Colonic mucosa (tissue), 4 donors: Measurements from ENCODE around the gene WDR55. TPM values are rescaled to one million over a fixed set of nuclear protein-coding genes. Genes with fewer than 3 reads are reported as not detected.

ENCODE experiments used
- DNase-seq: peaks from one replicate; pipeline ENCODE4 v3.0.0-alpha.2; 2020
- H3K27ac ChIP-seq: fragments of 200-600 bp; one replicate; pipeline ENCODE4 v1.8.0; 2021
- H3K27me3 ChIP-seq: fragments of 200-600 bp; one replicate; pipeline ENCODE4 v1.8.0; 2021
- H3K36me3 ChIP-seq: fragments of 200-600 bp; one replicate; pipeline ENCODE4 v1.8.0; 2021
- H3K4me1 ChIP-seq: fragments of 200-600 bp; one replicate; pipeline ENCODE4 v1.8.0; 2021; ENCODE audit warnings: mild to moderate bottlenecking
- H3K4me3 ChIP-seq: fragments of 200-600 bp; one replicate; pipeline ENCODE4 v1.8.0; 2021
- H3K9ac ChIP-seq, 2 donors: one replicate each; pipeline ENCODE4 v1.7.0; 2013; ENCODE audit warnings: control low read depth in 2 of 2, low read depth in 2 of 2, low read length in 2 of 2
- H3K9me3 ChIP-seq: fragments of 200-600 bp; one replicate; pipeline ENCODE4 v1.8.0; 2021
- CTCF ChIP-seq: fragments of 200-600 bp; IDR thresholded peaks from one replicate; pipeline ENCODE4 v1.8.0; 2022; ENCODE audit warnings: antibody characterized with exemption, mild to moderate bottlenecking
- intact Hi-C: fragments of 100-400 bp; cut with DNase I; formaldehyde crosslinking; loops from one replicate; pipeline ENCODE4 v1.14.1; 2022
- total RNA-seq, 2 donors: library from RNA; stranded (reverse); fragmentation: NEBNext Ultra II Directional in 1 of 2; extraction: Animal tissue kit (Norgen Biotek cat#: 25700) in 1 of 2; gene quantifications; one replicate each; pipeline ENCODE4 v1.2.1, GENCODE V29; 2021
- donor health status: healthy.
- donor health status: DM: no; HTN: no; CAD: no.
- donor health status: DM: no; HTN: no; CAD: no.

WDR55 gene
- total RNA-seq, 2 donors from 2014 or later = 28.7 to 47.8 TPM

- DNase-seq = no peak
- H3K27me3 ChIP-seq = no peaks in the 10 kb centered on the region
- intact Hi-C loops = loop anchor here (5.0 kb wide), 1 partner anchor 63 kb away; no protein-coding TSS in a partner anchor
- no peaks in the 10 kb centered on the region for H3K36me3 ChIP-seq
- no peak overlapping the region for H3K4me3 ChIP-seq
- no peak for TF ChIP-seq CTCF
- no peaks in the 10 kb centered on the region for H3K9me3 ChIP-seq
- H3K9ac ChIP-seq = peak overlapping the region; percentile 30 to 91
- peak overlapping the region; percentile 69 for H3K27ac ChIP-seq
- H3K4me1 ChIP-seq = peaks cover 4% of the 10 kb centered on the region
These were observed 34.2 kb upstream of the WDR55 start for GRCh38 chr5:140630292-140631035.

- Histone ChIP-seq H3K27ac (peak overlapping the region; percentile 69), H3K9me3 (no peaks in the 10 kb centered on the region)
These were observed 33.7 kb upstream of the WDR55 start for GRCh38 chr5:140631036-140631417.

GRCh38 chr5:140631831-140632365, 32.8 kb upstream of the WDR55 start:
- intact Hi-C loops = loop anchor here (5.0 kb wide), 1 partner anchor 65 kb away; no protein-coding TSS in a partner anchor

More at GRCh38 chr5:140631036-140631417, 33.7 kb upstream of the WDR55 start:
- TF ChIP-seq CTCF = no peak
- no peak for DNase-seq
- H3K27me3 ChIP-seq = no peaks in the 10 kb centered on the region
- H3K4me3 ChIP-seq = no peak overlapping the region
- H3K4me1 ChIP-seq = peaks cover 4% of the 10 kb centered on the region
- no peaks in the 10 kb centered on the region for H3K36me3 ChIP-seq
- H3K9ac ChIP-seq = peak overlapping the region; percentile 30 to 91
- intact Hi-C loops = loop anchor here (5.0 kb wide), 1 partner anchor 64 kb away; no protein-coding TSS in a partner anchor

GRCh38 chr5:140632366-140633020, 32.2 kb upstream of the WDR55 start:
- Histone ChIP-seq H3K4me3 (peak overlapping the region; percentile 47), H3K27ac (peak overlapping the region; percentile 69), H3K9me3 (no peaks in the 10 kb centered on the region), H3K36me3 (no peaks in the 10 kb centered on the region), H3K4me1 (peaks cover 4% of the 10 kb centered on the region), H3K9ac (peak overlapping the region; percentile 77 to 91), H3K27me3 (no peaks in the 10 kb centered on the region)
- intact Hi-C loops = loop anchor here (5.0 kb wide), 1 partner anchor 65 kb away; no protein-coding TSS in a partner anchor
- peak; percentile 70 for DNase-seq
- TF ChIP-seq CTCF = no peak

More at GRCh38 chr5:140631831-140632365, 32.8 kb upstream of the WDR55 start:
- no peaks in the 10 kb centered on the region for H3K36me3 ChIP-seq
- H3K4me1 ChIP-seq = peaks cover 4% of the 10 kb centered on the region
- H3K27me3 ChIP-seq = no peaks in the 10 kb centered on the region
- DNase-seq = peak; percentile 48
- H3K9me3 ChIP-seq = no peaks in the 10 kb centered on the region
- peak overlapping the region; percentile 77 to 91 for H3K9ac ChIP-seq
- TF ChIP-seq CTCF = no peak
- peak overlapping the region; percentile 47 for H3K4me3 ChIP-seq
- peak overlapping the region; percentile 69 for H3K27ac ChIP-seq

- Histone ChIP-seq H3K27me3 (no peaks in the 10 kb centered on the region), H3K9ac (peak within 1 kb of the TSS; percentile 77 to 91)
- intact Hi-C loops = loop anchor here (5.0 kb wide), 1 partner anchor 66 kb away; no protein-coding TSS in a partner anchor
These were observed 31.7 kb upstream of the WDR55 start, which contains the start of gene CD14 for GRCh38 chr5:140633021-140633471. Gene CD14 (minus strand): TSS chr5:140633175. CDS start chr5:140633071, 104 bp downstream.

More at GRCh38 chr5:140633021-140633471, 31.7 kb upstream of the WDR55 start, which contains the start of gene CD14:
- peak within 1 kb of the TSS; percentile 69 for H3K27ac ChIP-seq
- H3K4me1 ChIP-seq = peaks cover 4% of the 10 kb centered on the region
- TF ChIP-seq CTCF = no peak
- peak within 1 kb of the TSS; percentile 47 for H3K4me3 ChIP-seq
- peak; percentile 76 for DNase-seq
- H3K36me3 ChIP-seq = no peaks in the 10 kb centered on the region
- H3K9me3 ChIP-seq = no peaks in the 10 kb centered on the region
